K562 (cell line): ENCODE measurements around the gene ATXN1. TPM values are rescaled to one million over a fixed set of nuclear protein-coding genes. Genes with fewer than 3 reads are reported as not detected.

Experiments used
- ATAC-seq: fragments of 200-7000 bp; cut with Tn5 transposase; 3 replicates; pipeline ENCODE4 v1.9.1; 2020; ENCODE audit warnings: moderate library complexity
- BruUV-seq: library from RNA; stranded (reverse); fragments of 400-500 nt; replicated peaks from 2 replicates; lab custom pipeline; 2021; lab: Mats Ljungman, UMichigan
- CTCF ChIA-PET: fragments of 300-600 bp; formaldehyde crosslinking; extraction: SDS; loops from one replicate; lab custom pipeline; 2021; ENCODE audit warnings: low intra/inter-chr PET ratio; lab: Yijun Ruan, JAX
- POLR2A ChIA-PET: fragments of 300-600, 350-650 bp; sonication (Branson Sonifier 250); formaldehyde crosslinking; extraction: SDS; loops from one replicate; lab custom pipeline; 2021; ENCODE audit warnings: antibody characterized with exemption, inconsistent platforms; lab: Yijun Ruan, JAX
- DNase-seq, 4 experiments: peaks; one replicate each; pipeline versions ENCODE4 v3.0.0 to v3.0.0-alpha.2; 2011 to 2018; ENCODE audit warnings: low spot score in 3 of 4, mixed read lengths in 3 of 4; ENCODE audit errors: extremely low read depth in 1 of 4
- FAIRE-seq: peaks from 2 replicates; lab custom pipeline; 2011; peaks lifted over from hg19 to GRCh38; lab: Jason Lieb, UNC
- H2AFZ ChIP-seq: 2 replicates; pipeline ENCODE4 v1.6.0; 2011; ENCODE audit warnings: low read depth, low read length, control low read depth, inconsistent platforms
- H3K27ac ChIP-seq: fragments of 200-600 bp; 3 replicates; pipeline ENCODE4 v1.8.0; 2011; ENCODE audit warnings: low read depth, mild to moderate bottlenecking, control low read depth, inconsistent platforms, low read length, moderate library complexity, mixed read lengths; ENCODE audit errors: extremely low read depth
- H3K27me3 ChIP-seq, 2 experiments: fragments of 300-600 bp in 1 of 2; 2 replicates in 1 of 2; 3 replicates in 1 of 2; pipeline versions ENCODE4 v1.6.0 to v1.8.0; 2011; ENCODE audit warnings: inconsistent platforms in 2 of 2, low read length in 2 of 2, mild to moderate bottlenecking in 1 of 2, mixed read lengths in 1 of 2, moderate library complexity in 1 of 2; ENCODE audit not compliant: control insufficient read depth in 2 of 2, insufficient read depth in 2 of 2
- H3K36me3 ChIP-seq: fragments of 300-600 bp; 3 replicates; pipeline ENCODE4 v1.8.0; 2011; ENCODE audit warnings: mild to moderate bottlenecking, low read length, inconsistent platforms; ENCODE audit not compliant: control insufficient read depth, insufficient read depth
- H3K4me1 ChIP-seq, 2 experiments: fragments of 200-600 bp in 1 of 2; replicated peaks in 1 of 2; 2 replicates in 1 of 2; 3 replicates in 1 of 2; pipeline versions ENCODE4 v1.5.1 to v1.8.0; 2011; ENCODE audit warnings: inconsistent platforms in 2 of 2, low read length in 2 of 2, mild to moderate bottlenecking in 1 of 2, mixed read lengths in 1 of 2, moderate library complexity in 1 of 2; ENCODE audit not compliant: control insufficient read depth in 2 of 2, insufficient read depth in 2 of 2
- H3K4me2 ChIP-seq: 2 replicates; pipeline ENCODE4 v1.6.1; 2011; ENCODE audit warnings: low read length, control low read depth, inconsistent platforms, mixed read lengths; ENCODE audit not compliant: insufficient read depth
- H3K4me3 ChIP-seq: fragments of 200-600 bp; sonication (generic), shearing (Covaris generic); 2 replicates; pipeline ENCODE4 v1.5.1; 2016; ENCODE audit warnings: control low read depth, inconsistent platforms
- H3K79me2 ChIP-seq: fragments of 200-600 bp; 3 replicates; pipeline ENCODE4 v1.8.0; 2011; ENCODE audit warnings: low read length, inconsistent platforms; ENCODE audit not compliant: control insufficient read depth, insufficient read depth
- H3K9ac ChIP-seq, 2 experiments: 2 replicates each; pipeline versions ENCODE4 v1.6.0 to v1.6.1; 2011; ENCODE audit warnings: low read depth in 2 of 2, low read length in 2 of 2, control low read depth in 1 of 2, inconsistent platforms in 1 of 2, mild to moderate bottlenecking in 1 of 2, mixed read lengths in 1 of 2; ENCODE audit not compliant: insufficient read depth in 1 of 2
- H3K9me1 ChIP-seq: one replicate; pipeline ENCODE4 v1.6.0; 2011; ENCODE audit warnings: inconsistent platforms, mild to moderate bottlenecking, low read length, moderate library complexity; ENCODE audit not compliant: control insufficient read depth, insufficient read depth
- H3K9me3 ChIP-seq: replicated peaks from 2 replicates; pipeline ENCODE4 v1.5.1; 2011; ENCODE audit warnings: low read depth, low read length, inconsistent platforms; ENCODE audit not compliant: control insufficient read depth, insufficient read depth
- H4K20me1 ChIP-seq: replicated peaks from 2 replicates; pipeline ENCODE4 v1.6.1; 2011; ENCODE audit warnings: low read length, inconsistent platforms, mixed read lengths; ENCODE audit not compliant: control insufficient read depth, insufficient read depth
- CEBPB ChIP-seq: fragments of 450-650 bp; IDR thresholded peaks from 2 replicates; pipeline ENCODE4 v1.6.1; 2016; ENCODE audit warnings: missing genetic modification characterization, missing compliant biosample characterization
- CREB3L1 ChIP-seq: fragments of 450-650 bp; IDR thresholded peaks from 2 replicates; pipeline ENCODE4 v1.6.1; 2014; ENCODE audit warnings: low read depth, mild to moderate bottlenecking, moderate library complexity, borderline replicate concordance
- DIDO1 ChIP-seq: fragments of 450-650 bp; IDR thresholded peaks from 2 replicates; pipeline ENCODE4 v1.6.1; 2016; ENCODE audit warnings: low read depth, missing biosample characterization, missing genetic modification characterization
- HNRNPUL1 ChIP-seq: fragments of 200-400 bp; formaldehyde crosslinking; IDR thresholded peaks from 2 replicates; pipeline ENCODE4 v1.6.1; 2017; ENCODE audit warnings: low read length
- HOMEZ ChIP-seq: fragments of 250-450 bp; sonication (Bioruptor Pico); IDR thresholded peaks from 2 replicates; pipeline ENCODE4 v1.4.0; 2020; ENCODE audit warnings: mild to moderate bottlenecking, moderate library complexity
- IRF9 ChIP-seq: fragments of 450-650 bp; IDR thresholded peaks from 2 replicates; pipeline ENCODE4 v1.6.1; 2016; ENCODE audit warnings: missing biosample characterization, missing genetic modification characterization
- KAT7 ChIP-seq: sonication (generic); formaldehyde crosslinking; IDR thresholded peaks from 2 replicates; pipeline ENCODE4 v1.8.0; 2022; ENCODE audit warnings: missing genetic modification reagents, mild to moderate bottlenecking, borderline replicate concordance
- MYC ChIP-seq, 2 experiments: fragments of 250-450 bp in 1 of 2; sonication (Bioruptor Pico) in 1 of 2; IDR thresholded peaks; 2 replicates each; pipeline versions ENCODE4 v1.5.1 to v1.6.1; 2012 to 2021; ENCODE audit warnings: low read depth in 2 of 2, borderline replicate concordance in 1 of 2, improper control_type of control experiment in 1 of 2, low read length in 1 of 2, mild to moderate bottlenecking in 1 of 2, moderate library complexity in 1 of 2
- TEAD4 ChIP-seq, 2 experiments: sonication (generic) in 1 of 2; formaldehyde crosslinking in 1 of 2; IDR thresholded peaks; 2 replicates each; pipeline versions ENCODE4 v1.6.1 to v1.8.0; 2012 to 2022; ENCODE audit warnings: borderline replicate concordance in 1 of 2, inconsistent platforms in 1 of 2, low read length in 1 of 2, mild to moderate bottlenecking in 1 of 2, missing genetic modification reagents in 1 of 2
- ZBTB11 ChIP-seq, 3 experiments: fragments of 200-800 bp in 1 of 3; fragments of 250-450 bp in 1 of 3; fragments of 450-650 bp in 1 of 3; sonication (Bioruptor Pico) in 1 of 3; sonication (Bioruptor generic) in 1 of 3; formaldehyde crosslinking in 1 of 3; IDR thresholded peaks; 2 replicates each; pipeline versions ENCODE4 v1.6.1 to v1.8.0; 2016 to 2022; ENCODE audit warnings: mild to moderate bottlenecking in 2 of 3, missing genetic modification characterization in 2 of 3, missing compliant biosample characterization in 1 of 3, moderate library complexity in 1 of 3
- ZNF589 ChIP-seq: fragments of 200-800 bp; sonication (Bioruptor generic); IDR thresholded peaks from 2 replicates; pipeline ENCODE4 v1.6.1; 2016; ENCODE audit warnings: low read depth, missing genetic modification characterization, missing compliant biosample characterization
- WGBS: fragments of 100-300 bp; shearing (Covaris generic); methylation state at CpG from one replicate; pipeline ENCODE4 v1.1.6; 2016; ENCODE audit warnings: low coverage, mixed read lengths; ENCODE audit not compliant: insufficient coverage; ENCODE audit errors: missing lambda C conversion rate; 5-methylcytosine and 5-hydroxymethylcytosine counted together
- in situ Hi-C: fragments of 300-500 bp; cut with MboI; formaldehyde crosslinking; loops from 4 replicates; pipeline ENCODE4 v1.15.0; 2018; ENCODE audit warnings: inconsistent platforms, mixed read lengths
- intact Hi-C: fragments of 100-400 bp; cut with micrococcal nuclease; formaldehyde crosslinking; loops from 2 replicates; pipeline ENCODE4 v1.14.2; 2022
- polyA plus RNA-seq, 8 experiments: library from polyadenylated mRNA; depleted of rRNA in 4 of 8; stranded (reverse) in 5 of 8; unstranded in 3 of 8; fragments of >200 nt; fragmentation: Nextera tagmentation in 2 of 8; fragmentation: Illumina TruSeq in 1 of 8; extraction: Ambion mirVana in 2 of 8; extraction: Trizol in 1 of 8; gene quantifications; 2 replicates each; pipeline versions ENCODE4 v1.2.1 to v1.2.3, GENCODE V29; 2011 to 2014; ENCODE audit warnings: inconsistent platforms in 1 of 8, missing spikeins in 1 of 8
- total RNA-seq, 7 experiments: library from RNA; depleted of rRNA in 6 of 7; stranded (reverse); fragments of >200 nt in 6 of 7; fragmentation: Illumina TruSeq in 2 of 7; extraction: Trizol in 2 of 7; gene quantifications; 2 replicates each; pipeline versions ENCODE4 v1.2.1 to v1.2.3, GENCODE V29; 2011 to 2021; ENCODE audit warnings: low replicate concordance in 1 of 7

Gene ATXN1
- total and polyA plus RNA-seq, 9 of the 15 experiments (the other 6 are each of a cell fraction or from before 2014, with no cell fraction given): under 0.01 to 1.2 (median 0.58) TPM

- Histone ChIP-seq H3K9me3 (no peaks in the 10 kb centered on the region), H2AFZ (peak overlapping the region; percentile 82), H3K27ac (no peak overlapping the region), H3K27me3 (no peaks in the 10 kb centered on the region), H3K9me1 (no peaks in the 10 kb centered on the region), H3K4me1 (peaks cover 8 to 19% of the 10 kb centered on the region in 2 experiments; a peak in 4 of 5 replicates), H3K4me3 (no peak overlapping the region), H3K36me3 (peaks cover 10% of the 10 kb centered on the region; the same call in 1 of the 3 replicates), H3K9ac (peak overlapping the region; percentile 36 to 81), H4K20me1 (no peaks in the 10 kb centered on the region), H3K4me2 (peak overlapping the region; percentile 51), H3K79me2 (no peaks in the 10 kb centered on the region)
- DNase-seq (peak in 2 of 4 experiments; percentile 47 to 51), ATAC-seq (peak; percentile 65), FAIRE-seq (peak; percentile 19)
- intact Hi-C loops: no loop called here
- CTCF ChIA-PET: no interaction called here
- BruUV-seq: no TSS peak
- in situ Hi-C loops: no loop called here
- POLR2A ChIA-PET: interaction anchor here (1.0 kb wide), 1 partner anchor 17 kb away, joined by 3 read pairs; no protein-coding TSS in a partner anchor
- 40% methylated on average over 25 of the region's 27 CpGs for WGBS
- TF ChIP-seq HOMEZ (CRISPR knock-in tag): no peak
- TF ChIP-seq HNRNPUL1: no peak
- TF ChIP-seq CEBPB (tag): no peak
- no peak for TF ChIP-seq TEAD4 (IDR thresholded peaks at IDR 0.05; ENCODE audit: low read length)
- no peak for TF ChIP-seq TEAD4 (CRISPR knock-in tag; IDR thresholded peaks at IDR 0.05; ENCODE audit: borderline replicate concordance)
- no peak for TF ChIP-seq KAT7 (CRISPR knock-in tag)
- no peak; the same call in 1 of the 2 replicates for TF ChIP-seq MYC (IDR thresholded peaks at IDR 0.05; ENCODE audit: low read depth, low read length)
- TF ChIP-seq MYC (CRISPR knock-in tag; IDR thresholded peaks at IDR 0.05; ENCODE audit: borderline replicate concordance, low read depth): no peak
- no peak for TF ChIP-seq ZBTB11 (CRISPR knock-in tag; IDR thresholded peaks at IDR 0.05)
- no peak for TF ChIP-seq DIDO1 (tag)
- peak; percentile 69; the same call in 1 of the 2 replicates for TF ChIP-seq CREB3L1
- TF ChIP-seq ZNF589: no peak
- TF ChIP-seq IRF9 (tag): no peak
Observed at GRCh38 chr6:16302721-16303552, 458.3 kb downstream of the ATXN1 start.
